Brain microvascular endothelial cell (primary cell): ENCODE measurements around the gene TMEM82.

Experiments used
- DNase-seq: peaks from one replicate; pipeline ENCODE4 v3.0.0-alpha.2; 2020
- H3K27ac ChIP-seq: fragments of 250-450 bp; sonication (Bioruptor Pico); 2 replicates; pipeline ENCODE4 v1.5.1; 2020; ENCODE audit warnings: mild to moderate bottlenecking, moderate library complexity
- H3K27me3 ChIP-seq: fragments of 250-450 bp; sonication (Bioruptor Pico); replicated peaks from 2 replicates; pipeline ENCODE4 v1.5.1; 2020; ENCODE audit warnings: mild to moderate bottlenecking
- H3K36me3 ChIP-seq: fragments of 250-450 bp; sonication (Bioruptor Pico); replicated peaks from 2 replicates; pipeline ENCODE4 v1.5.1; 2020; ENCODE audit warnings: mild to moderate bottlenecking
- H3K4me3 ChIP-seq: 2 replicates; pipeline ENCODE4 v1.5.1; 2011; ENCODE audit warnings: low read depth, mild to moderate bottlenecking, control low read depth, low read length, moderate library complexity
- in situ Hi-C: cut with HindIII; loops from 2 replicates; pipeline ENCODE4 v1.10.0; 2017; ENCODE audit warnings: low sequenced_read_pairs, low pct_ligation_motif_present
- TF ChIP-seq, protein P1 (sequence below): IDR thresholded peaks from 2 replicates; pipeline ENCODE4 v1.5.1; 2011; ENCODE audit warnings: low read depth, mild to moderate bottlenecking, moderate library complexity, low read length, control low read depth, inconsistent platforms; ENCODE audit errors: missing control alignments

Gene TMEM82

DNA sequence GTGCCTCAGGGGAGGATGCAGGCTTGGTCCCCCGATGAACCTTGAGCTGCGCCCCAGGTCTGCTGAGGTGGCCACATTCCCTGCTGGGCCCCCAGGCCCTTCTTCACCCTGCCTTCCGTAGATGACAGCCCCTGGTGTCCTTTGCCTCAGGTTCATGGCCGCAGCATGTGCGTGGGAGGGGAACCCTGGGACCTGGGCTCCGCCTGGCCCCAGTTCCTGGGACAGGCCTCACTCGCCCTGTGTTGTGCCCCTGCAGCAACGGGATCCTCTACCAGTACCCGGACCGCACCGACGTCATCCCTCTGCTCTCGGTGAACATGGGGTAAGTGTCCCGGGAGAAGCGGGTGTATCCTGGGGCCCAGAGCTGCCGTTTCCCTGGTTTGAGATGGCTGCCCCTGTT is 11.4 kb upstream of the TMEM82 start:
- no peak overlapping the region for H3K4me3 ChIP-seq
- in situ Hi-C loops = no loop called here
- H3K27ac ChIP-seq = no peak overlapping the region
- H3K27me3 ChIP-seq = no peaks in the 10 kb centered on the region
- H3K36me3 ChIP-seq = peaks cover 67% of the 10 kb centered on the region
- TF ChIP-seq, protein P1, sequence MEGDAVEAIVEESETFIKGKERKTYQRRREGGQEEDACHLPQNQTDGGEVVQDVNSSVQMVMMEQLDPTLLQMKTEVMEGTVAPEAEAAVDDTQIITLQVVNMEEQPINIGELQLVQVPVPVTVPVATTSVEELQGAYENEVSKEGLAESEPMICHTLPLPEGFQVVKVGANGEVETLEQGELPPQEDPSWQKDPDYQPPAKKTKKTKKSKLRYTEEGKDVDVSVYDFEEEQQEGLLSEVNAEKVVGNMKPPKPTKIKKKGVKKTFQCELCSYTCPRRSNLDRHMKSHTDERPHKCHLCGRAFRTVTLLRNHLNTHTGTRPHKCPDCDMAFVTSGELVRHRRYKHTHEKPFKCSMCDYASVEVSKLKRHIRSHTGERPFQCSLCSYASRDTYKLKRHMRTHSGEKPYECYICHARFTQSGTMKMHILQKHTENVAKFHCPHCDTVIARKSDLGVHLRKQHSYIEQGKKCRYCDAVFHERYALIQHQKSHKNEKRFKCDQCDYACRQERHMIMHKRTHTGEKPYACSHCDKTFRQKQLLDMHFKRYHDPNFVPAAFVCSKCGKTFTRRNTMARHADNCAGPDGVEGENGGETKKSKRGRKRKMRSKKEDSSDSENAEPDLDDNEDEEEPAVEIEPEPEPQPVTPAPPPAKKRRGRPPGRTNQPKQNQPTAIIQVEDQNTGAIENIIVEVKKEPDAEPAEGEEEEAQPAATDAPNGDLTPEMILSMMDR = no peak
- no peak for DNase-seq

DNA sequence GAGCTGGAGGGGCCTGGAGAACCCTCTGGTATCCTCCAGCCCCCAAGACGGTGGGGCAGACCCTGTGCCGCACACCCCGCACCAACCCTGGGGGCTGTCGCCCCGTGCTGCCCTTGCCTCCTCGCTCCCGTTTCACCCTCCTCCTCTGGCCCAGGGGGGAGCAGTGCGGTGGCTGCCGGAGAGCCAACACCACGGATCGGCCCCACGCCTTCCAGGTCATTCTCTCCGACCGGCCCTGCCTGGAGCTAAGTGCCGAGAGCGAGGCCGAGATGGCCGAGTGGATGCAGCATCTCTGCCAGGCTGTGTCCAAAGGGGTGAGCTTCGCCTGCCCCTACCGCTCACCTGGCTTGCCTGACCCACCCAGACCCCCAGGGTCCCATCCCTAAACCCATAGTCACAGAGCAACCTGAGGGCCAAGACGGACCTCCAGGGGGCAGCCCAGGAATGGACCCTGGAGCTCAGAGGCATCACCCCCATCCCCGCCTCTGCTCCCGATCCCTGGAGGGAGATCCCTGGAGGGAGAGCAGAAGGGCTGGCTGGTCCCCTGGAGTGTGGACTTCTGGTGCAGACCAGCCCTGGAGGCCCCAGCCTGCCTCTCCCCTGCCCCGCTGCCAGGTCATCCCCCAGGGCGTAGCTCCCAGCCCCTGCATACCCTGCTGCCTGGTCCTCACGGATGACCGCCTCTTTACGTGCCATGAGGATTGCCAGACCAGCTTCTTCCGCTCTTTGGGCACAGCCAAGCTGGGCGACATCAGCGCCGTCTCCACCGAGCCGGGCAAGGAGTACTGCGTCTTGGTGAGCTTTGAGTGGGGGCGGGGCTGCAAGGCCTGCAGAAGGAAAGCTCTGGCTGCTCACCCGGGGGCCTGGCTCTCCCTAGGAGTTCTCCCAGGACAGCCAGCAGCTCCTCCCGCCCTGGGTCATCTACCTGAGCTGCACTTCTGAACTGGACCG is 10.3 kb upstream of the TMEM82 start:
- Histone ChIP-seq H3K4me3 (no peak overlapping the region), H3K27me3 (no peaks in the 10 kb centered on the region), H3K36me3 (peaks cover 62% of the 10 kb centered on the region), H3K27ac (no peak overlapping the region)
- in situ Hi-C loops = no loop called here
- TF ChIP-seq, protein P1 = no peak
- no peak for DNase-seq

DNA sequence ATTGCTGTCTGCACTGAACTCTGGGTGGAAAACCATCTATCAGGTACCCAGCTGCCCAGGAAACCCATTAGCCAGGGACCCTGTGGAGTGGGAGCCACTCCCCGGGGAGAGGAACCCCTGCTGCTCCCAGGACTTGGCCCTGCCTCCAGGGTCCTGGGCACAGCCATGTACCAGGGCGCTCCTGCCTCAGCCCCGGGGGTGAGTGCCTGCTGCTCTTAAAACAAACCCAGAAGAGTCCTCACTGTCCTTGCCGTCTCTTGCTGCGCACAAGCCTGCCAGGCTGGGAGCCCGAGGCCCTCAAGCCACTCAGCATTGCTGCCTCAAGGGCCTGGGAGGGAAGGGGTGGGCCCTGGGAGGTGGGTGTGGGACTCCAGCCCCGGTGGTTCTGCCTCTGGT is 9.6 kb upstream of the TMEM82 start:
- DNase-seq = no peak
- Histone ChIP-seq H3K4me3 (no peak overlapping the region), H3K27ac (no peak overlapping the region), H3K36me3 (peaks cover 57% of the 10 kb centered on the region), H3K27me3 (no peaks in the 10 kb centered on the region)
- in situ Hi-C loops = no loop called here
- TF ChIP-seq, protein P1 = no peak

DNA sequence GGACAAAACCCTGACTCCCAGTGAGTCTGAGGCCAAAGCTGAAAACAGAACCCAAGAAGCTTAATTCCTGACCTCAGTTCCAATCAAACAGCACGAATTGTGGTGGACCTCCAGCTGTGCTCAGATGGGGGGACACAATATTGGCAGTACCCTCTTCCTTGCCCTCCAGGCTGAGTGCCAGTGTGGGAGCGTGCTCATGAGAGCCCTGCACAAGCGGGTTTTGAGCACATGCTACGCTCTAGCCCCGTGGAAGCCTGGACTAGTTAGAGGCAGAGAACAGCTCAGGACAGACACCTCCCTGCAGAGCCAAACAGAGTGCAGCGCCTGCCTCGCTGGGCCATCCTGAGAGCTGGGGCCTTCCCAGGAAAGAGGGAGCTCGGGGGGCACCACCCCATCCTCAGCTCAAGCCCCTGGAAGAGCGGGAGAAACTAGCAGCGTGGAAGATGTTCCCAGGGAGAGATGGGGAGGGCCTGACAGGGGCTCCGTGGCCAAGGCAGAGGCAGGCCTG is 9.0 kb upstream of the TMEM82 start:
- no peak for DNase-seq
- TF ChIP-seq, protein P1 = no peak
- Histone ChIP-seq H3K36me3 (peaks cover 51% of the 10 kb centered on the region), H3K4me3 (no peak overlapping the region), H3K27me3 (no peaks in the 10 kb centered on the region), H3K27ac (no peak overlapping the region)
- in situ Hi-C loops = no loop called here

DNA sequence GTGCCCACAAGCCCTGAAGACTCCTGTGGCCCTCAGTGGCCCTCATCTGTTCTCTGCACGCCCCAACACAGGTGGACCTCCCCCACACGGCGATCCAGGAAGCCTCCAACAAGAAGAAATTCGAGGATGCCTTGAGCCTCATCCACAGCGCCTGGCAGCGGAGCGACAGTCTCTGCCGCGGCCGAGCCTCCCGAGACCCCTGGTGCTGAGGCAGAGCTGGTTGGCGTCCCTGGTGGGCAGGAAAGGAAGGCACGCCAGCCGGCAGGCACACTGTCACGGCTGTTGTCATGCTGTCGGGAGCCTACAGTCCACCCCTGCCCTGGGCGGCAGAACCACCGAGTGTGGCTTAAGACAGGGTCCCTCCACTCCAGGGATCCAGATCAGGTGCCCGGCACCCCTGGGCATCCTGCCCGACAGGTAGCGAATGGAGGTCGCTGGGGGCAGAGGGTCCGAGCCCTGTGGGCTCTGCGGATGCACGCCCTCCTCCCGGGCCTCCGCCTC is 8.5 kb upstream of the TMEM82 start:
- in situ Hi-C loops = no loop called here
- H3K36me3 ChIP-seq = peaks cover 46% of the 10 kb centered on the region
- no peak for DNase-seq
- no peak overlapping the region for H3K27ac ChIP-seq
- TF ChIP-seq, protein P1 = no peak
- H3K4me3 ChIP-seq = no peak overlapping the region
- H3K27me3 ChIP-seq = no peaks in the 10 kb centered on the region

DNA sequence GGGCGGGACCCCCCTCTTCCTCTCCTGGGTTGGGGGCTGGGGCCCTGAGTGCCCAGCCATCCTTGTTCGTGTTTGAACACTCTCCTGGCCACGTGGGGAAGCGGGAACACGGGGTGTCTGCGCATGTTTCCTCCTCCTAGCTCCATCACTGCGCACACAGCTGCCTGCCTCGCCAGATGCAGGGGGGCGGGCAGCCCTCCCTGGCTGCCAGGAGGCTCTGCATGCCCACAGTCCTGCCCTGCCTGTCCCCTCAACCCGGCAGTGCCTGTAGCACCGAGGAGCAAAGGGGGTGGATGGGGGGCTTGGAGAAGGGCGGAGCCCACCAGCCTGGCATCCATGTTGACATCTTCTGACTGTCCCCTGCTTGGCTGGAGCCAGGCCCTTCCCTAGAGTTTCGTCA is 8.0 kb upstream of the TMEM82 start:
- TF ChIP-seq, protein P1 = no peak
- in situ Hi-C loops = no loop called here
- DNase-seq = no peak
- no peaks in the 10 kb centered on the region for H3K27me3 ChIP-seq
- no peak overlapping the region for H3K27ac ChIP-seq
- H3K36me3 ChIP-seq = peaks cover 42% of the 10 kb centered on the region
- H3K4me3 ChIP-seq = no peak overlapping the region
